ENCODE measurements around the gene LARGE1. TPM values are rescaled to one million over a fixed set of nuclear protein-coding genes. Genes with fewer than 3 reads are reported as not detected.

The LARGE1 gene
- total and polyA plus RNA-seq, 2 donors (not counting 1 experiment from before 2014, with no cell fraction given), result 14.1 to 19.2 TPM

GRCh38 chr22:33562501-33562900 is 357.8 kb downstream of the LARGE1 start:
- no peak overlapping the region for H2AFZ ChIP-seq (ENCODE audit: low read length)
- no peaks in the 10 kb centered on the region for H3K36me3 ChIP-seq (ENCODE audit: control insufficient read depth, insufficient read depth, low read length)
- no peaks in the 10 kb centered on the region for H3K4me1 ChIP-seq (ENCODE audit: control insufficient read depth, extremely low read depth, insufficient read depth, low read length)
- no peaks in the 10 kb centered on the region for H3K9me3 ChIP-seq (ENCODE audit: control insufficient read depth, insufficient read depth, low read depth, low read length)
- no peaks in the 10 kb centered on the region for H3K27me3 ChIP-seq (ENCODE audit: control insufficient read depth, insufficient read depth, low read length)
- no peaks in the 10 kb centered on the region for H3K79me2 ChIP-seq (ENCODE audit: control insufficient read depth, insufficient read depth, low read length)
- DNase-seq (ENCODE audit: low read depth in 2 of 2), result no peak
- H3K4me2 ChIP-seq (ENCODE audit: extremely low read depth, insufficient read depth, low read length), result no peak overlapping the region
- no peaks in the 10 kb centered on the region for H4K20me1 ChIP-seq (ENCODE audit: control insufficient read depth, extremely low read depth, insufficient read depth, low read length)
- no peak for TF ChIP-seq CTCF (conservative IDR thresholded peaks at IDR 0.05 in 1 of 2, IDR thresholded peaks at IDR 0.05 in 1 of 2; ENCODE audit: low read depth in 1 of 2, low read length in 2 of 2)
- no peak for TF ChIP-seq EZH2 (IDR thresholded peaks at IDR 0.05; ENCODE audit: low read length, missing control alignments)
- no peak overlapping the region for H3K4me3 ChIP-seq (replicated peaks in 1 of 4; ENCODE audit: control extremely low read depth in 1 of 4, insufficient read depth in 1 of 4, low read depth in 3 of 4, low read length in 4 of 4)
- no peak overlapping the region for H3K9ac ChIP-seq (ENCODE audit: insufficient read depth, low read length)
- no peak overlapping the region for H3K27ac ChIP-seq (ENCODE audit: insufficient read depth, low read length)

- Histone ChIP-seq H3K4me1 (ENCODE audit: control insufficient read depth, extremely low read depth, insufficient read depth, low read length) (no peaks in the 10 kb centered on the region), H3K9me3 (ENCODE audit: control insufficient read depth, insufficient read depth, low read depth, low read length) (no peaks in the 10 kb centered on the region), H3K4me2 (ENCODE audit: extremely low read depth, insufficient read depth, low read length) (no peak overlapping the region), H2AFZ (ENCODE audit: low read length) (no peak overlapping the region), H3K79me2 (ENCODE audit: control insufficient read depth, insufficient read depth, low read length) (no peaks in the 10 kb centered on the region), H3K4me3 (replicated peaks in 1 of 4; ENCODE audit: control extremely low read depth in 1 of 4, insufficient read depth in 1 of 4, low read depth in 3 of 4, low read length in 4 of 4) (no peak overlapping the region), H3K27ac (ENCODE audit: insufficient read depth, low read length) (no peak overlapping the region), H3K36me3 (ENCODE audit: control insufficient read depth, insufficient read depth, low read length) (no peaks in the 10 kb centered on the region), H3K9ac (ENCODE audit: insufficient read depth, low read length) (no peak overlapping the region), H4K20me1 (ENCODE audit: control insufficient read depth, extremely low read depth, insufficient read depth, low read length) (no peaks in the 10 kb centered on the region), H3K27me3 (ENCODE audit: control insufficient read depth, insufficient read depth, low read length) (no peaks in the 10 kb centered on the region)
- TF ChIP-seq CTCF (conservative IDR thresholded peaks at IDR 0.05 in 1 of 2, IDR thresholded peaks at IDR 0.05 in 1 of 2; ENCODE audit: low read depth in 1 of 2, low read length in 2 of 2) (no peak), EZH2 (IDR thresholded peaks at IDR 0.05; ENCODE audit: low read length, missing control alignments) (no peak)
- DNase-seq (ENCODE audit: low read depth in 2 of 2), result no peak
These were observed 359.0 kb downstream of the LARGE1 start for GRCh38 chr22:33561149-33561807.

GRCh38 chr22:33557836-33558235 is 362.4 kb downstream of the LARGE1 start:
- Histone ChIP-seq H3K27ac (ENCODE audit: insufficient read depth, low read length) (no peak overlapping the region), H3K4me1 (ENCODE audit: control insufficient read depth, extremely low read depth, insufficient read depth, low read length) (no peaks in the 10 kb centered on the region), H3K4me2 (ENCODE audit: extremely low read depth, insufficient read depth, low read length) (no peak overlapping the region), H3K9ac (ENCODE audit: insufficient read depth, low read length) (no peak overlapping the region), H3K79me2 (ENCODE audit: control insufficient read depth, insufficient read depth, low read length) (no peaks in the 10 kb centered on the region), H3K4me3 (replicated peaks in 1 of 4; ENCODE audit: control extremely low read depth in 1 of 4, insufficient read depth in 1 of 4, low read depth in 3 of 4, low read length in 4 of 4) (no peak overlapping the region), H4K20me1 (ENCODE audit: control insufficient read depth, extremely low read depth, insufficient read depth, low read length) (no peaks in the 10 kb centered on the region), H3K36me3 (ENCODE audit: control insufficient read depth, insufficient read depth, low read length) (no peaks in the 10 kb centered on the region), H3K9me3 (ENCODE audit: control insufficient read depth, insufficient read depth, low read depth, low read length) (no peaks in the 10 kb centered on the region), H3K27me3 (ENCODE audit: control insufficient read depth, insufficient read depth, low read length) (no peaks in the 10 kb centered on the region), H2AFZ (ENCODE audit: low read length) (no peak overlapping the region)
- no peak for TF ChIP-seq CTCF (conservative IDR thresholded peaks at IDR 0.05 in 1 of 2, IDR thresholded peaks at IDR 0.05 in 1 of 2; ENCODE audit: low read depth in 1 of 2, low read length in 2 of 2)
- TF ChIP-seq EZH2 (IDR thresholded peaks at IDR 0.05; ENCODE audit: low read length, missing control alignments), result no peak
- no peak for DNase-seq (ENCODE audit: low read depth in 2 of 2)

Data from fibroblast of lung (primary cell).